Skeletal muscle tissue (tissue), 4 donors: ENCODE data around the gene LRCH3. TPM values are rescaled to one million over a fixed set of nuclear protein-coding genes. Genes with fewer than 3 reads are reported as not detected.
"Not testable (repeated sequence)": the region's sequence is repeated elsewhere in the genome, so short reads cannot be mapped to it uniquely, and the experiment has no call there.

ENCODE experiments used
- H3K27ac ChIP-seq: one replicate; pipeline ENCODE4 v1.7.0; 2013; ENCODE audit warnings: mild to moderate bottlenecking, low read depth, low read length, inconsistent platforms
- H3K27me3 ChIP-seq, 3 donors: one replicate each; pipeline ENCODE4 v1.7.0; 2013; ENCODE audit warnings: low read length in 3 of 3; ENCODE audit not compliant: control insufficient read depth in 3 of 3, insufficient read depth in 3 of 3
- H3K36me3 ChIP-seq, 3 donors: one replicate each; pipeline ENCODE4 v1.7.0; 2013; ENCODE audit warnings: low read length in 3 of 3; ENCODE audit not compliant: control insufficient read depth in 3 of 3, insufficient read depth in 3 of 3
- H3K4me1 ChIP-seq, 3 donors: one replicate each; pipeline ENCODE4 v1.7.0; 2013; ENCODE audit warnings: low read length in 3 of 3, mild to moderate bottlenecking in 3 of 3; ENCODE audit not compliant: control insufficient read depth in 3 of 3, insufficient read depth in 3 of 3
- H3K4me3 ChIP-seq, 3 donors: one replicate each; pipeline ENCODE4 v1.7.0; 2013; ENCODE audit warnings: low read length in 3 of 3
- H3K9ac ChIP-seq, 3 donors: one replicate each; pipeline ENCODE4 v1.7.0; 2013; ENCODE audit warnings: low read length in 3 of 3, mild to moderate bottlenecking in 3 of 3, moderate library complexity in 2 of 3, low read depth in 1 of 3
- H3K9me3 ChIP-seq, 3 donors: one replicate each; pipeline ENCODE4 v1.7.0; 2013; ENCODE audit warnings: low read length in 3 of 3; ENCODE audit not compliant: control insufficient read depth in 3 of 3
- total RNA-seq: library from RNA; depleted of rRNA; stranded (reverse); fragments of >200 nt; gene quantifications from one replicate; pipeline ENCODE4 v1.2.3, GENCODE V29; 2014
- donor health status: Osteomylitis.

The LRCH3 gene
- total RNA-seq, 1 donor from 2014 or later, result 48.0 TPM

GRCh38 chr3:197908957-197909701, 118.1 kb downstream of the LRCH3 start:
- Histone ChIP-seq H3K4me1 (peaks cover 0 to 3% (median 0%) of the 10 kb centered on the region in 3 donors), H3K36me3 (no peaks in the 10 kb centered on the region), H3K9me3 (no peaks in the 10 kb centered on the region), H3K4me3 (no peak overlapping the region), H3K27me3 (no peaks in the 10 kb centered on the region), H3K27ac (no peak overlapping the region), H3K9ac (no peak overlapping the region)

GRCh38 chr3:197912741-197913476, 121.9 kb downstream of the LRCH3 start:
- Histone ChIP-seq H3K4me1 (no peaks in the 10 kb centered on the region), H3K36me3 (no peaks in the 10 kb centered on the region), H3K9ac (no peak overlapping the region), H3K27ac (no peak overlapping the region), H3K4me3 (no peak overlapping the region), H3K27me3 (no peaks in the 10 kb centered on the region), H3K9me3 (no peaks in the 10 kb centered on the region)

- H3K4me1 ChIP-seq, result no peaks in the 10 kb centered on the region
- H3K36me3 ChIP-seq, result no peaks in the 10 kb centered on the region
- no peak overlapping the region for H3K9ac ChIP-seq
- no peaks in the 10 kb centered on the region for H3K27me3 ChIP-seq
- H3K9me3 ChIP-seq, result no peaks in the 10 kb centered on the region
- no peak overlapping the region for H3K27ac ChIP-seq
- H3K4me3 ChIP-seq, result no peak overlapping the region
Measured at GRCh38 chr3:197913641-197914380, 122.8 kb downstream of the LRCH3 start.

- not testable (repeated sequence) for H3K9me3 ChIP-seq, H3K9ac ChIP-seq, H3K4me1 ChIP-seq, H3K27me3 ChIP-seq, H3K27ac ChIP-seq, H3K36me3 ChIP-seq, H3K4me3 ChIP-seq
Measured at GRCh38 chr3:197921429-197922275, 130.6 kb downstream of the LRCH3 start.

GRCh38 chr3:197926418-197926817, 135.4 kb downstream of the LRCH3 start:
- Histone ChIP-seq H3K27me3 (no peaks in the 10 kb centered on the region), H3K9ac (no peak overlapping the region), H3K4me3 (no peak overlapping the region), H3K27ac (no peak overlapping the region), H3K4me1 (no peaks in the 10 kb centered on the region), H3K36me3 (peaks cover 0 to 7% (median 0%) of the 10 kb centered on the region in 3 donors), H3K9me3 (no peaks in the 10 kb centered on the region)

- H3K36me3 ChIP-seq, H3K9me3 ChIP-seq: not testable (repeated sequence)
Measured at GRCh38 chr3:197927578-197927977, 136.5 kb downstream of the LRCH3 start.

GRCh38 chr3:197936819-197937384, 145.8 kb downstream of the LRCH3 start:
- H3K4me1 ChIP-seq, result no peaks in the 10 kb centered on the region
- no peak overlapping the region for H3K9ac ChIP-seq

More at GRCh38 chr3:197927578-197927977, 136.5 kb downstream of the LRCH3 start:
- not testable (repeated sequence) for H3K27ac ChIP-seq, H3K27me3 ChIP-seq, H3K9ac ChIP-seq, H3K4me1 ChIP-seq, H3K4me3 ChIP-seq

More at GRCh38 chr3:197936819-197937384, 145.8 kb downstream of the LRCH3 start:
- no peak overlapping the region for H3K27ac ChIP-seq
- H3K36me3 ChIP-seq, result peaks cover 0 to 4% (median 2%) of the 10 kb centered on the region in 3 donors
- no peaks in the 10 kb centered on the region for H3K27me3 ChIP-seq
- H3K4me3 ChIP-seq, result no peak overlapping the region
- H3K9me3 ChIP-seq, result no peaks in the 10 kb centered on the region
